Measurements from ENCODE around the gene QKI.
"Not testable (repeated sequence)": the region's sequence is repeated elsewhere in the genome, so short reads cannot be mapped to it uniquely, and the experiment has no call there.

The QKI gene

DNA sequence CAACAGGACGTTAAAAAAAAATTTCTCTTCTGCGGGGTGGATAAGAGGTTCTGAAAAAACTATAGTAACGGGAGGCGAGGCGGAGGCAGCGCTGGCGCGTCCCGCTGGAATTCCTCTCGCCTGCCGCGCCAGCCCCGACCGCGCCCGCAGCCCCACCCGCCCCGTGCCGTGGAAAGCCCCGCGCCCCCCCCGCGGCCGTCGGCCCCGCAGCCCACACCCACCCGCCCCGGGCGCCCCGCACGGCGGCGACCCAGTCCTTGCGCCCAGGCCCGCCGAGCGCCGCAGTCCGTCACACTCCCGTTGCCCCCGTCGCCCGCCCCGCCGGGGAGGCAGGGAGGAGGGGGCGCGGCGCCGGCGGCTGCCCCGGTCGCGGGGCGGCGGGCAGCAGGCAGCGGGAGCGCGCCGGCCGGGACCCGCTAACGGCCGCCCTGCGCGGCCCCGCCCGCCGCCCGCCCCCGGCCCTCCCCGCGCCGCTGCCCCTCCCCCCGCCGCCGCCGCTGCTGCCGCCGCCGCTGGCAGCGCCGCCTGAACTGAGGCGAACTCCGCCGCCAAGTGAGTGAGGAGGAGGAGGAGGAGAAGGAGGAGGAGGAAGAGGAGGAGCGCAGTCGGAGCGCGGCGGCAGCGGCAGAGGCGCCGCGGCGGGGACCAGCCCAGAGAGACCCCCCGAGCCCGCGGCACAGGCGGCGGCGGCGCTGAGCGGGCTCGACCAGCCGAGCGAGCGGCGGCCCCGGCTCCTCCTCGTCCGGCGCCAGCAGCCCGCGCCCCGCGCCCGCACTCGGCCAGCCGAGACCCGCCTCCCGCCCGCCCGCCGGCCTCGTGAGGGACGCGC, at the start of gene QKI:
QKI (plus strand) TSS at position 602 of the 829 bp plus-strand sequence. CDS start 476 bp downstream, outside the sequence.
- DNase-seq: peak; percentile 89

DNA sequence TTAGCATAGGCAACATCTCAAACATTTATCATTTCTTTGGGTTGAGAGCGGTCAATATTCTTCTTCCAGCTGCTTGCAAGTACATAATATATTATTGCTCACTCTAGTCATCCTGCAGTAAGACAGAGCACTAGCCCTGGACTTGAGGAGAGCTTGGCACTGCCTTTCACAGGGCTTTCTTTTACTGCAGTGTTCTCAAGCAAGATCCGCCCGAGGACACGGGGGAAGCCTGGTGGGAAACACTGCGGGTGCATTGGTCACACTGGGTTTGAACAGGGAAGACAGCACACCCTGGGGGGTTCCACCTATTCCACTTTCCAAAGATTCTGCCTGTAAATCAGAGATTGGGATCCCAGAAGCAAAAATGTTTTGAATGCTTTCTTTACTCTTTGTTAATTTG, 48.2 kb upstream of the QKI start:
- no peak for DNase-seq

DNA sequence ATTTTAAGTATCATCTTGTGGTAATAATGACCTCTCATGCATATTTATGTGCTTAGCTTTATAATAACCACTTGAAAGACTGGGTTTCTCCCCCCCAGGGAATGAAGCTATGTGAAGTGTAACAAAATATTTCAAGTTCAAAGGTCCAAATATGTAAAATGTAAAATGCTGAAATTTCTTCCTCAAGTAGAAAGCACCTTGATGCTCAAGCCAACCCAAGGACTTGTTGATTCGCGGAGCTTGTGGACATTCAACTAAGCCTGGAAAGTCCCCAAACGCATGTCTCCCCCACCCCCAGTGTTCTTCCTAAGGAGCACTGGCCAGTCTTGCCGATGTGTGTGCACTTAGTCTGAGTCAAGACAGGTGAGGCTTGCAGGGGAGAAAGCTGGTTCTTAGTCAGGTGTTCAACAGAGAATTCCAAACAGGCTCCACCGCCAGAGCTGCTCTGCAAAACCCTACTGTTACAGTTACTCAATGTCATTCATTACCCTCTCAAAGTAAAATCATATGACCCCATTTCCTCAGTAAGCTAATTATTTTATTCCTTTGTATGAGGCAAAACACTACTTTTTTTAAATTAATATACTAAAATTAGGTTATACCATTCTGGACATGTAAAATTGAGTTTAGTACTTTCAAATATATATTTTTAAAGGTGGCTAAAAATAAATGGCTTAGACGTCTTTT, 46.9 kb upstream of the QKI start:
- DNase-seq: no peak

DNA sequence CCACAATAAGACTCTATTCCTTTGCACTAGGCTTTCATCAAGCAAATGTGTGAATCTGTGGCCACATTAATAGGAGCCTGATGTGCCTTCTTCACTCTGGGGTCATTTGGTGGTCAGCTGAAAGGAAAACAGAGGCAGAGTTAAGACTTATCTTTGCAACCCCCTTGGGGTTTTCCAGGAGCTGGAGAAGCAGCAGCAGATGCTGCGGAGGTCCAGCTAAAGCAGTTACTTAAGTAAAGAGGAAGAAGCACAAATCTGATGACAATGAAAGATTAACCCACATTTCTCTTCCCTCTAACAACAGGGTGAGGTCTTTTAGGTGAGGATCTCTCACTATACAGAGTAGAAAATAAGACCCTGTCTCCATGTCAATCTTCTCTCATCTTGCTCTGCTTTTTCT, 45.4 kb upstream of the QKI start:
- DNase-seq: no peak

DNA sequence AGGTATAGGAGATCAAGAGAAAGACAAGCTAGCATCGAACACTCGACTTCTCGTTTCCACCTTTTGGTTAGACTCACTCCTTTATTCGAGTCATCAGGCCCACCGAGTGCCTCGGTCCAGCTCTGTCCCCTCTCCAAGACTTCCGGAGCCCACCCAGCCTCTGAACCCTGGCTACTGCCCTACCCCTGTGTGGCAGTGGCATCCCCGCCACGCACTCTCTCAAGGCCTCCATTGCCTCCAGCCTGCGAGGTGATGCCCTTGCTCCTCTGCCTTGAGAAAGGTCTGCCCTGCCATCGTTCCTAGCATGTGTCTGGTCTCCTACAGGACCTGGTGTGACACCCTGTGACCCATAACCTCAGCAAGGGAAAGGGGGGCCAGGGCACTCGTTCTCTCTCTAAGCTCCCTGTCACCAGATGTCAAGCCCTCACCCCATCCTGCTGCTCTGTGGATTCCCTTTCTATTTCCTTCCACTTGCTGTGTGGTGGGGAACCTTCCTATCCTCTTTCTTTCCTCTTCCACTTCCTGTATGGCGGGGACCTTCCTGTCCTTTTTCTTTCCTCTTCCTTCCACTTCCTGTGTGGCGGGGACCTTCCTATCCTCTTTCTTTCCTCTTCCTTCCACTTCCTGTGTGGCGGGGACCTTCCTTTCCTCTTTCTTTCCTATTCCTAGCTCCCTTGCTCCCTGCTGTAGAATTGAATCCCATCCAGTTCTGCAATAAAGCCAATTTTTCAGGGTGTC, 44.7 kb upstream of the QKI start:
- no peak for DNase-seq

GRCh38 chr6:163370464-163371117, 43.9 kb upstream of the QKI start:
- DNase-seq: no peak

DNA sequence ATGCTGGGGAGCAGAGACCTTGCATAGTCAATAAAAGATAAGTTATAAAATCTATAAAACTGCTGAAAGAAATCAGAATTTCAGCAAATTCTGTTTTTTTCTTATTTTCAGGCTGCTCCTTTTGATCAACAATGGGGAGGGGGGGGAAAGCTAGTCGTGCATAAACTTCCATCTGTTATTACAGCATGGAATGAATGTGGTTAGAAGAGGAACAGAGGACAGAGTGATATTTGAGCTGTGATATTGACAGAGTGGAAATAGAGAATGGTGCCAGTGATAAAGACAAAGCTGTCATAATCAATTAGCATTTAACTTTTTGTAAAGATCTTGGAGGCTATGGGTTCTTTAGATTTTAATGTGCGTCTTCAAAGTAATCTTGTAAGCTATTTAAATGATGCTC, 43.4 kb upstream of the QKI start:
- no peak for DNase-seq

- no peak for DNase-seq
Observed at GRCh38 chr6:163373240-163373639, 41.3 kb upstream of the QKI start.

DNA sequence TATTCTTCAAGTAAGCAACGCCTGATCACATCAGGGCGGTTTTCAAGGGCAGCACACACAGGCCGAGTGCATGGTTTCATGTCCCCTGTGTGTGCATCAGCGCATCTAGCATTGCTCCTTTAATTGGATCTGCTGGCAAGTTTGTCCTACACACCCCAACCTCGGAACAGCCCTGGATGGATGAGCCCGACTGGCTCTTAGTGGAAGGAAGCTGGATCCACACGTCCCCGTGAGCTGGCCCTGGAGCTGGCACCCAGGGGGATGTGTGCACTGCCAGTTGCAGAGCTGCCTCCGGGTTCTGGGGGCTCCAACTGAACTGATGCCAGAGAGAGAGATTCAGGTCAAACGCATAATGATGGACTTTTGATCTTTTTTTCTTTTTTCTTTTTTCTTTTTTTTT, 39.2 kb upstream of the QKI start:
- DNase-seq: no peak

DNA sequence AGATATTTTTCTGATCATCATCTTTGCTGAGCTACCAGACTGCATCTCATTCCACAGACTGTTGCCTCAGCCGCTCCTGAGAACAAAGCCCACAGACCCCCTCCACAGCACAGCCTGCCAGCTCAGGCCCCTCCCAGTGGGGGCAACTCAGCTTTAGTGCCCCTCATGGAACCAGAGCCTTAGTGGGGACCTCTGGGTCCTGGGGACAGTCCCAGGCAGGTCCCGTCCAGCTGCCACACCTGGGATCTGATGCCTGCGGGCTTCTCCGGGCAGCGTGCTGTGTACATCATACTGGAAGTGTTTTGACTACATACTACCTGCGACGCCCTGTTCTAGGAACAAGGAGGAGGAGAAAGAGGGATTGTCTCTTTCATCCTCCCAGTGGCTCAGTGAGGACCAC, 38.3 kb upstream of the QKI start:
- DNase-seq: no peak

DNA sequence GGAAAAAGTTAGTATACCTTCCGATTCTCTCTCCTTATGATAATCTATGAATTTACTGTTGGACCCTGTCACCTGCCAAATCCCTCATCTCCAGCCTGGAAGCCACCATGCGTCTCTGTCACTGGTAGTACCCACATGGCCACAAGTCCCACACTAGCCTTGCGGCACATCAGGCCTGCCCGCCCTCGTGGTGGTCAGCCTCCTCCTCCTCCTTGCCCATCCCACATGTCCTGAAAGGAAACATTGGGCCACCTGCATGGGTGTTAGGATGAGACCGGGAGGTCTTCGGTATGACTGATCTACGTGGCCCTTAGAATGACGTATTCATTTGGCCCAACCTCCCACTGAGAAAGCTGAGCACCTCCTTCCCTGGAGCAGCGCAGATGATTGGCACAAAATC, 37.0 kb upstream of the QKI start:
- no peak for DNase-seq

DNA sequence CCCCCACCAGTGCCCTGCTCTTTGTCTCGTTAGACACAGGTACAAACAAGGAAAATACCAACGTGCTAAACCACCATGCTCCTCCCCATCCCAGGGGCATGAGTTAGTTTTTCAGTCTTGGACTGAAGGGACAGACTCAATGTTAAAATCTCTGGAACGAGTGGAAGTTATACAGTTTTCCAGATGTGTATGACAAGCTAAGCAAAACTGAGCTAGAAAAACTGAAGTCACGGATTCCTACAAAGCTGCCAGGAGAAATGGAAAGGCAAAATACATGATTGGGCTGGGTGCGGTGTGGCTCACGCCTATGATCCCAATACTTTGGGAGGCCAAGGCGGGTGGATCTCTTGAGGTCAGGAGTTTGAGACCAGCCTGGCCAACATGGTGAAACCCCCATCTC, 34.3 kb upstream of the QKI start:
- no peak for DNase-seq

DNA sequence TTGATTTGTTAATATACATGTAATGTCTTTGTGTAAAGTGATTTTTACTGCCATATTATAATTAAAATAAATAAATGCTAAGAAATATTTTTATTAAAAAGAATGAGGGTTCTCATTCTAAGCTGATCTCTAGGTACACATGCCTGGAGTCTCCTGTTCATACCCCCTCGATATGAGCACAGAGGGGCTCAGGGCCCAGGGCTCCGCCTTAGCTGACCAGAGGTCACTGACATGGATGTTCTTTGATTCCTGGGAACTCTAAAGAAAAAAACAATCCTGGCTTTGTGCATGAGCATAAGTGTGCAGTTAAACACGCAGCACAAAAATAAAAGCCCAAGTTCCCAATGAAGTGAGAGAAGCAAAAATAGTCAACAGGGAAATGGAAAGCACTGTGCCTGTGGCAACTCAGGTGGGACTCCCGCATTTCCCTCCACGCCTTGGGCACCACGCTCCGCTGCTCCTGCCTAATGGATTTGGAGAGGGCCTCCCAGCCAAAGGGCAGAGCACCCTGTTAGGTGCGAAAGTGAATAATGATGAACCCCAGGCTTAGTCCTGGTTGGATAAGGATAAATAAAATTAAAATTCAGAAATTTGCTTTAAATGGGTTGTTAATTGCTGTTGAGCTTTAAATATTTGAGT, 33.3 kb upstream of the QKI start:
- DNase-seq: no peak

DNA sequence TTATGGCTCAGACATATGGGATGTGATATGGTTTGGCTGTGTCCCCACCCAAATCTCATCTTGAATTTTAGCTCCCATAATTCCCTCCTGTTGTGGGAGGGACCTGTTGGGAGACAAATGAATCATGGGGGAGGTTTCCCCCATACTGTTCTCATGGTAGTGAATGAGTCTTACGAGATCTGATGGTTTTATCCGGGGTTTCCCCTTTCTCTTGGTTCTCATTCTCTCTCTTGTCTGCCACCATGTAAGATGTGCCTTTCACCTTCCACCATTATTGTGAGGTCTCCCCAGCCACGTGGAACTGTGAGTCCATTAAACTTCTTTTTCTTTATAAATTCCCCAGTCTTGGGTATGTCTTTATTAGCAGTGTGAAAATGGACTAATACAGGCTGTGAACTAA, 31.1 kb upstream of the QKI start:
- not testable (repeated sequence) for DNase-seq

- no peak for DNase-seq
Observed at GRCh38 chr6:163383912-163384311, 30.6 kb upstream of the QKI start.

- DNase-seq: no peak
Observed at GRCh38 chr6:163384510-163384909, 30.0 kb upstream of the QKI start.

- not testable (repeated sequence) for DNase-seq
Observed at GRCh38 chr6:163385503-163385902, 29.0 kb upstream of the QKI start.

DNA sequence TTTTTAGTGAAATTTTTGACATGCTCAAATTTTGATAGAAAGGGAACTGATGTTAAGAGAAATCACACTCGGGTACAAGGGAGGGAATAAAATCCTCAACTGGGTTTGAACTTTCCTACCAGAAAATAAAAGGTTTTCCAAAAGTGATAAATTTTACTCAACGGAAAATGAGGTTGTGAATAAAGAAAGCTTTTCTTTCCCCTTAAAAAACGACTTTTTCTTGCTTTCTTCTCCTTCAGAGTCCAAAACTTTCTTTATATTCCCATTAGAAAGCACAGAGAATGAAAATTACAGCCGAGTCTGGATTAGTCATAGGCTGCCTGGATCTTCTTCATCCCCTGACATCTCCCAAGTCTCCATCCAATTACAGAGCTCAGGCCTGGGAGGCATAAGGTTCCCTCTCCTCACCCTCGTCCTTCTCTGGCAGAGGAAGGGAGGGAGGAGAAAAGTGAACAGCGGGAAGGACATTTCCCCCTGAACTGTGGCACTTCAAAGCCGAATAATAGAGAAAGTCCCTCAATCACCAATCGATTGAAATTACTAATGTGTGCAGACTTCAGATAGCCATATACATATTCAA, 28.1 kb upstream of the QKI start:
- DNase-seq: no peak

DNA sequence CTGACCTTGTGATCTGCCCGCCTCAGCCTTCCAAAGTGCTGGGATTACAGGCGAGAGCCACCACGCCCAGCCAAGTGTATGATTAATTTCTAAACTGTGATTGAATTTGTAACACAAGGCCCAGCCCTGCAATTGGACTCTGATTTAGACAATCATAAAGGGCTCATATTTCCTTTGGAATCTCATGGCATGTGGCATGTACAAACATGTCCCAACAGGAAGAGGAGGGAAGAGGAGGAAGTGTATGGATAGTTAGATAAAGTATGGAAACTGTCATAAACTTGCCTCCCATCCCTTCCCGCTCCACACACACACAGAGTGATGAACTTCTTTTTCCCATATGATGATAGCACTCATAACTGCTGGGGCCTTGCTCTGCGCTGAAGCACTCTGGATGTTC, 27.2 kb upstream of the QKI start:
- DNase-seq: no peak

- no peak for DNase-seq
Observed at GRCh38 chr6:163389354-163389753, 25.2 kb upstream of the QKI start.

DNA sequence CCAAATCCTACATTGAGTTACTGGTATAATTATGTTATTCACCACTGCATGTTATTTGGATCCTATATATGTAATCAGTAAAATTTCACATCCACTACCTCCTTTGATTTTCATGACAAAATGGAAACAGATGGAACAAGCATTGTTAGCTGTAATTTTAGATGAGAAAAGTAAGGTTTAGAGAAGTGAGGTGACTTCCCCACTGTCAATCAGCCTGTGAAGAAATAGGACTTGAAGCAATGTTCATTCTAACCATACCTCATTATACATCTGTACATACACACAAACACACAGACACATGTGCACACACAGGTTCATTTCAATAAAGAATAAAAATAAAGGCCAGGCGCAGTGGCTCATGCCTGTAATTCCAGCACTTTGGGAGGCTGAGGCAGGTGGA, 23.7 kb upstream of the QKI start:
- DNase-seq: no peak

GRCh38 chr6:163391985-163392384, 22.5 kb upstream of the QKI start:
- no peak for DNase-seq

All from activated CD4-positive, alpha-beta T cell treated with anti-CD3 and anti-CD28 coated beads, Interleukin-10, Interleukin-2, amounts not matched to agents 100 ng/mL and 50 ng/mL, durations not matched to agents 16 hours and 8 hours (primary cell).